Measurements from ENCODE around the gene CAST.

GRCh38 chr5:96721351-96721977 lies 59.3 kb downstream of the CAST start:
- TF ChIP-seq CTCF (IDR thresholded peaks at IDR 0.05; ENCODE audit: extremely low read depth in 1 of 2, insufficient read depth in 1 of 2, low read depth in 1 of 2, low read length in 2 of 2): no peak
- no peak for TF ChIP-seq EZH2 (IDR thresholded peaks at IDR 0.05; ENCODE audit: borderline replicate concordance, low read depth, low read length, severe bottlenecking)
- no peak for TF ChIP-seq POLR2A (IDR thresholded peaks at IDR 0.05; ENCODE audit: low read depth, low read length)
- TF ChIP-seq POLR2AphosphoS5 (IDR thresholded peaks at IDR 0.05; ENCODE audit: insufficient read depth, low read depth, low read length): no peak
- TF ChIP-seq MAX (IDR thresholded peaks at IDR 0.05; ENCODE audit: insufficient read depth, insufficient read length): no peak

Measured in endothelial cell of umbilical vein (primary cell).